T follicular helper cell (primary cell): Measurements from ENCODE around the gene AP4B1.
"Not testable (repeated sequence)": the region's sequence is repeated elsewhere in the genome, so short reads cannot be mapped to it uniquely, and the experiment has no call there.

Experiments used
- DNase-seq: peaks from one replicate; pipeline ENCODE4 v3.0.0-alpha.2; 2020; ENCODE audit warnings: low read depth

AP4B1 gene

DNA sequence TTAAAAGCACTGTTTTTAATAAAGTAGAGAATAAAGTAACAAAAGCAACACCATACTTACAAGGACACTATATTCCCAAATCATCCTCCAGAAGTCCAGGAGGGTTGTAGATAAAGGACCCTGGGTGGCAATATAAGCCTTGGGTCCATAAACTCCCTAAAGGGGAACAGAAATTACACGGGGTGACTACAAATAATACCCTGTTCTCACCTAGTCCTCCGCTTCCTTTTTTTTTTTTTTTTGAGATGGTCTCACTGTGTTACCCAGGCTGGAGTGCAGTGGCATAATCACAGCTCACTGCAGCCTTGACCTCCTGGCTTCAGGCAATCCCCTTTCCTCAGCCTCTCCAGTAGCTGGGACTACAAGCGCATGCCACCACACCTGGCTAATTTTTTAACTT is 46.2 kb downstream of the AP4B1 start:
- DNase-seq: no peak

DNA sequence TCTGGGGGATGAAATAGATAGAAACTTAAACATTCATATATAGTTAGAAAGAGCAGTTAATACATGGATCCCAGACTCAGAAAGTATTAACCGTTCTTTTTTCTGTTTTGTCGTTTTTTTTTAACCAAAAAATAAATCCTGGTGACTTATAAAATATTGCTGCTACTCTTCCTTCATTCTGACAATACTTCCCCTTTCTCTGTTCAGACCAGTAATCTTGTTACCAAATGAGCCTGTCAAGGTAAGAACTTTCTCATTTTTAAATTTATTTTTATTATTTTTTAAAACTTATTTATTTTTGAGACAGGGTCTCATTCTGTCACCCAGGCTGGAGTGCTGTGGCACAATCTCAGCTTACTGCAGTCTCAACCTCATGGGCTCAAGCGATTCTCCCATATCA is 46.8 kb downstream of the AP4B1 start:
- DNase-seq: no peak

DNA sequence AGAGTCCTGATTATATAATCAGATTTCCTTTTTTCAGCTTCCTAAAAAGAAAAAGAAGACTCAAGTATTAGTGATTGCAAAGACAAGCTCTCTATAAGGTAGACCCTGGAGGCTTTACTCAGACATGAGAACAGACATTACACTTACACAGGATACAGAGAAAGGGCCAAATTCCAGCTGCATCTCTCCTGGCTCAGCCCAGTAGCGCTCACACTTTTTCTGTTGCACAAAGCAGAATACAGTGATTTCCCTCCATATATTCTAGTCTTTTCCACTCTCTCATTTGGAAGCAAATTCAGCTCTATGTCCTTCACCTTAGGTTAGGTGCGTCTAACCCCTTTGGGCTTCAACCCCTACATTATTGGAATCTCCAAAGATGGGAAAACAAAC is 48.2 kb downstream of the AP4B1 start:
- DNase-seq: no peak

DNA sequence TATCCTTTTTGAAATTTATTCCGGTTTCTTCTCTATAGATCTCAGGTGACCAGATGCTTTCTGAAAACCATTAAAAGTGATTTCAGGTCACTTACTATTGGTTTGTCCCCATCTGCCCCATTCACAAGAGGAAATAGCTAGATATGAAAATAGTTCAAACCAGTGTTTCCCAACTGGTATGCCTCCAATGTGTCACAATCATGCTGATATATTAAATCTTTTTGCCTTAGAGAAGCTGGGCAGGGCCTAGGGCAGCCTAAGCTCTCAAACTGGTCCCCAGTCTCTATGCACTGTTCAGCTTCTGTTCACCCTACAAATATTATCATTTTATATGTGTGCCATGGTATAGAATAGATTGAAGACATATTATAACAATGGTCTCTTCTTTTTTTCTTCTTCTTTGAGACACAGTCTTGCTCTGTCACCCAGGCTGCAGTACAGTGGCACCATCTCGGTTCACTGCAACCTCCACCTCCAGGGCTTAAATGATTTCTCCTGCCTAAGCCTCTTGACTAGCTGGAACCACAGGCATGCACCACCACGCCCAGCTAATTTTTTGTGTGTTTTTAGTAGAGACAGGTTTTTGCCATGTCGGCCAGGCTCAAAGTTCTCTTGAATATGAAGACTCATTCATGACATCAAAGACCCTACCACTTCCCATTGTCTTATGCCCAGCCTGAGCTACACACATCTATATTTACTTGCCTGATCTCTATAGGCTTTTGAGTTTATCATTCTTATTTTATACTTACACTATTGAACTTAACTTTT is 48.8 kb downstream of the AP4B1 start:
- DNase-seq: no peak

DNA sequence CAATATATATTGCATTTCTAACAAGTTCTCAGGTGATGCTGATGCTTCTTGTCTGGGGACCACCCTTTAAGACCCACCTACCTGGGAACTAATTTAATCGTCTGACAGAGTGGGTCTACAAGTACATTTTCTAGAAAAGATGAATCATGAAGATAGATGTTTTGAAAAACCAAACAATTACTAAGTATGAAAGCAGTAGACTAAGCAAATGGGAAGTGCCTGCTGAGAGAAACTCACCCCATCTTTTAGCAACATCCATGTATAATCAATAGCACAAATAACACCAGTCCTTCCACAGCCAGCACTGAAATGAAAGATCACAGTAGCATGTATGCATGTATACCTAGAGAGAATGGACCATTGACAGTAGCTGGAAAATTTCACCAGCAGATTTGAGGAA is 50.4 kb downstream of the AP4B1 start:
- DNase-seq: no peak

DNA sequence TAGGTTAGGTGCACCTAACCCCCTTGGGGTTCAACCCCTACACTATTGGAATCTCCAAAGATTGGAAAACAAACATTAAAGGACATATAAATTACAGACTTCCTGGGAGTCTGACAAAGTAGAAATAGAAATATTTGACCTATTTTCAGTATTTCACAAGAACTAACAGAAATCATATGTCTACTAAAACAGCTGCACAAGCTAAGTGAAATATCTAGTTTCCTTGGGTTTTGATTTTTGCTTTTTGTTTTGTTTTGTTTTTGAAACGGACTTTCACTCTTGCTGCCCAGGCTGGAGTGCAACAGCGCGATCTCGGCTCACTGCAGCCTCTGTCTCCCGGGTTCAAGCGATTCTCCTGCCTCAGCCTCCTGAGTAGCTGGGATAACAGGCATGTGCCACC is 51.9 kb downstream of the AP4B1 start:
- not testable (repeated sequence) for DNase-seq

DNA sequence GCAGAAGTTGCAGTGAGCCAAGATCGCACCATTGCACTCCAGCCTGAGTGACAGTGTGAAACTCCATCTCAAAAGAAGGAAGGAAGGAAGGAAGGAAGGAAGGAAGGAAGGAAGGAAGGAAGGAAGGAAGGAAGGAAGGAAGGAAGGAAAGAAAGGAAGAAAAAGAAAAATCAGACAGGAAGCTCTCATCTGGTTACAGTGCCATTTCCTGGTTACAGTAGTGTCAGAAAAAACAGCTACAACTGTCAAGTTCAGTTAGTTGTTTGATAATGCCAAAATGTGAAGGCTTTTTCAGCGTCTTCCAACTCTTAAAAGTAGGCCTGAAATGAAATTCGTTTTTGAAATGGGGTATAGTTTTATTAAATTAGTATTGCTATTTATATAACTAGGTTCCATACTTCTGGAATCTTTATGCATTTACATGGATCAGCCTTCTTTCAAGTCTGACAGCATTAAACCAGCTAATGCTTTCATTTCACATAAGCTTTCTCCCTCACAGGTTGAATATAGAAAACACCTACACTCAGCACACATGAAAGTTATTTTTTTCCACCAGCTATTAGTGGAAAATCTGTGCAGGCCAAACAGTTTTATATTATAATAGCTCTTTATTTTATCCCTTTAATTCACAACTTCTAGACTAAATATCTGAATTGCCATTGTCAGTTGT is 54.3 kb downstream of the AP4B1 start:
- DNase-seq: no peak

DNA sequence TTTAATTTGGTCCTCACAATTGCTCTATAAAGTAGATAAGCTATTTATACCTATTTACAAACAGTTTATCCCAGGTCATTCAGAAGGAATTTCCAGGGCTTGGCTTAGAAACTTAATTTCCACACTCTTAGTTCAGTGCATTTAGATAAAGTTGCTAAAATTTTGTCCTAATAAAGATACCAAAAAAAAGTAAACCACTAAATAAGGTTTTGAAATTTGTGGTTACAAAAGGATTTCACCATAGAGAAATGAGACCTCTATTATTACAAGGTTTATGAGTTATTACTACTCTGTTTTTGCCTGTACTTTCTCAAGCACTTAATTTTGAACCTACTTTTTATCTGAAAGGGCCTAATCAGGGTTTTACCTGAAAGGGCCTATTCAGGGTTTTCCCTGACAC is 55.5 kb downstream of the AP4B1 start:
- no peak for DNase-seq

DNA sequence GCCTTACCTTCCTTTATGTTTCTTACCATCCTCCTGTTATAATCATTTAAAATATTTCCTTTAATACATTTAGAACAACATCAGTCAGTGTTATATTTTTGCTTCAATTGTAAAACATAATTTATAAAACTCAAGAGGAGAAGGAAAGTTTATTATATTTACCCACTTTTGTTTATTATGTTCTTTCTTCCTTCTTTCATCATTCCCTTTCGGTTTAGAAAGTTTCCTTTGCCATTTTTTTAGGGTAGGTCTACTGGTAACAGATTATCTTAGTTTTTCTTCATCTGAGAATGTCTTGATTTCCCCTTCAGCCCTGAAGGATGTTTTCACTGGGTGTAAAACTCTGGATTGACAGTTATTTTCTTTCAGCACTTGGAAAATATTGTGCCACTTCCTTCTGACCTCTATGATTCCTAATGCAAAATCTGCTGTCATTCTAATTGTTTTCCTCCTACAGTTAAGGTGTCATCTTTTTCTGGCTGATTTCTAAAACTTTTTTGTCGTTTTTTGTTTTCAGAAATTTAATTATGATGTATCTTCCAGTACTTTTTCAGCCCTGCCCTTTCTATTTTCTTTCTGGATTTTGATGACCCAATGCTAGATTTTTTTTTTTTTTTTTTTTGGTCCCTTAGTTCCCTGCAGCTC is 58.1 kb downstream of the AP4B1 start:
- DNase-seq: no peak
